ENCODE data around the gene OR52I2.

OR52I2 gene

DNA sequence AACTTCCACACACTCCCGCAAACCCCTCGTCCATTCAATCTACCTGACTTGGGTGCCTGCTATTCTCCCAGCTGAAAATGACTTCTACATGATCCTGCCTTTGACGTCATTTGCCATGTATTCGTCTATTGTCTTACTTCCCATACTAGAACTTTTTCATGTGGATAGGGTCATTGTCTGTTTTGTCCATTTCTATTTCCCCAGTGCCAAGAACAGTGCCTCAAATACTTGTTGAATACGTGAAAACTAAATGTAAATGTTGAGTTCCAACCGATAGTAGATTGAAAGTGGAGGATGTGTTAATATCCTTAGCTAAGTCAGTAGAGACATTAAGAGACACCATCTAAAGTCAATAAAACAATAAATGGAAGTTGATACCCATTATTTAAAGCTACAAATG lies 25.6 kb downstream of the OR52I2 start:
- TF ChIP-seq, protein P1, sequence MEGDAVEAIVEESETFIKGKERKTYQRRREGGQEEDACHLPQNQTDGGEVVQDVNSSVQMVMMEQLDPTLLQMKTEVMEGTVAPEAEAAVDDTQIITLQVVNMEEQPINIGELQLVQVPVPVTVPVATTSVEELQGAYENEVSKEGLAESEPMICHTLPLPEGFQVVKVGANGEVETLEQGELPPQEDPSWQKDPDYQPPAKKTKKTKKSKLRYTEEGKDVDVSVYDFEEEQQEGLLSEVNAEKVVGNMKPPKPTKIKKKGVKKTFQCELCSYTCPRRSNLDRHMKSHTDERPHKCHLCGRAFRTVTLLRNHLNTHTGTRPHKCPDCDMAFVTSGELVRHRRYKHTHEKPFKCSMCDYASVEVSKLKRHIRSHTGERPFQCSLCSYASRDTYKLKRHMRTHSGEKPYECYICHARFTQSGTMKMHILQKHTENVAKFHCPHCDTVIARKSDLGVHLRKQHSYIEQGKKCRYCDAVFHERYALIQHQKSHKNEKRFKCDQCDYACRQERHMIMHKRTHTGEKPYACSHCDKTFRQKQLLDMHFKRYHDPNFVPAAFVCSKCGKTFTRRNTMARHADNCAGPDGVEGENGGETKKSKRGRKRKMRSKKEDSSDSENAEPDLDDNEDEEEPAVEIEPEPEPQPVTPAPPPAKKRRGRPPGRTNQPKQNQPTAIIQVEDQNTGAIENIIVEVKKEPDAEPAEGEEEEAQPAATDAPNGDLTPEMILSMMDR (IDR thresholded peaks at IDR 0.05; ENCODE audit: insufficient read depth, low read depth, low read length, missing control alignments) = no peak
- H3K4me3 ChIP-seq (ENCODE audit: low read length) = peak overlapping the region; percentile 73
- peak; percentile 23 for DNase-seq (ENCODE audit: low read depth)

DNA sequence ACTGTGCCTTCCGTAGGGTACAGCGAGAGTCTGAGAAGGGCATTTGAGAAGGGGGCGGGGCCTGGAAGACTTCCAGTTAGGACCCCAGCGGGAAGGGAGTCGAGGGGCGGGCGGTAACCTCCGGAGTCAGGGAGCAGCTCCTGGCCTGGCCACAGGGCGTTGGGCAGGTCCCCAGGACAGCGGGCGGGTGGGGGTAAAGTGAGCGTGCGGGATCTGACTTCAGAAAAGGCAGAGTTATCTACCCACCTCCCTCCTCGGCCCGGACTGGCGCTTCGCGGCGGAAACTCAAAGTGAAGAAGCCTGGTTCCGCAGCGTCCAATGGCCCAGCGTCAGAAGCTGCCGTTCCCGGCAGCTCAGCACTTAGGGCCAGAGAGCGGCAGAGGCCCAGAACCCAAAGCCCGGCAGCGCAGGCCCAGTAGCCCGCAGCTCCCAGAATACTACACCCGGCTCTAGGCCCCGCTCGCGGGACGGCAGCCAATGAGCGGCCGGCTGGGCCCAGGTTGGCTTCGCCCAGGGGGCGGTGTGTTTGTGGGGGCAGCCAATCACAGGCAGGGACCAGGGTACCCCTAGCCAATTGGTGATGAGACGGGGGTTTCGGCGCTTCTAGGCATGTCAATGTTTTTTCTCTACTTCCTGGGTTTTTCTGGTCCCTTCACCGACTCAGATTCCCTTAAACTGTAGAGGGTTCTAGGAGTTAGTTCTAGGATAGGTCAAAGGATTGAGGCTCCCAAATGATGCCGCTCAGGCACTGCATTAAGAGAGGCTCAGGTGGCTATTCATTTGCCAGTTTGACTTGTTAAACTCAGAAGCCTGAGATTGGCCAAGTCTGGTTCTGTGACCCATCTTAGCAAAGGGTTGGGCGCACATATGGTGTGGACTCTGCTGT lies 26.5 kb downstream of the OR52I2 start, which contains the start of gene TRIM68:
Gene TRIM68, minus strand, starts transcription at position 451 of the 886 bp plus-strand sequence. CDS start 2,727 bp downstream, outside the sequence.
- peak; percentile 96 for DNase-seq (ENCODE audit: low read depth)
- TF ChIP-seq, protein P1 (IDR thresholded peaks at IDR 0.05; ENCODE audit: insufficient read depth, low read depth, low read length, missing control alignments) = no peak
- peak within 1 kb of the TSS; percentile 73 for H3K4me3 ChIP-seq (ENCODE audit: low read length)

DNA sequence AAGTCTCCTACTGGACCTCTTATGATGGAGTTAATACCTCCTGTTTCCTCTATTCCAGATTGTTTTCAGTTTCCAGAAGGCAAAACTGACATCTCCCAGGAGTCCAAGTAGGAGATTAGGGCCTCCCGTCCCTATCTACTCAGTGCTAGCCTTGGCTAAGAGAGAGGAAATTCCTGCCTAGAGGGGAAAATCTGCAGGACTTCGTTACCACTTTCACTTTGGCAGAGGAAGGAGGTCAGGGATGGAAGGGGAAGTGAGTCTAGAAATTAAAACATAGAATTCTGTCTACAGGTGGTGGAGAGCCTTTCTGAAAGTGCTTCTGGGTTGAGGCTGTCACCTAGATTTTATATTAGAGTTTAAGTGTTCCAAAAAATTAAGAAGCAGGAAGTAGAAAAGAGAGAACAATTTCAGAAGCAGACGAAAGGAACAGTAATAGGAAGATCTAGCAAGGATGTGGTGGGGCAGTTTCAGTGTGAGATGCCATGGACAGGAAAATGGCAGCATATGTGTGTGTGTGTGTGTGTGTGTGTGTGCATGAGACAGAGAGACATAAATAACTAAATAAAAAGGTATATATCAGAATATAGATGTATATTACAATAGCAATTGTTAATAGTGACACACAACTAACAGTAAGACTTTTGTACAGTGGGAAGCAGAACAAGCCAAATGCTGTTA lies 28.9 kb downstream of the OR52I2 start:
- H3K4me3 ChIP-seq (ENCODE audit: low read length) = no peak overlapping the region
- TF ChIP-seq, protein P1 (IDR thresholded peaks at IDR 0.05; ENCODE audit: insufficient read depth, low read depth, low read length, missing control alignments) = no peak
- no peak for DNase-seq (ENCODE audit: low read depth)

DNA sequence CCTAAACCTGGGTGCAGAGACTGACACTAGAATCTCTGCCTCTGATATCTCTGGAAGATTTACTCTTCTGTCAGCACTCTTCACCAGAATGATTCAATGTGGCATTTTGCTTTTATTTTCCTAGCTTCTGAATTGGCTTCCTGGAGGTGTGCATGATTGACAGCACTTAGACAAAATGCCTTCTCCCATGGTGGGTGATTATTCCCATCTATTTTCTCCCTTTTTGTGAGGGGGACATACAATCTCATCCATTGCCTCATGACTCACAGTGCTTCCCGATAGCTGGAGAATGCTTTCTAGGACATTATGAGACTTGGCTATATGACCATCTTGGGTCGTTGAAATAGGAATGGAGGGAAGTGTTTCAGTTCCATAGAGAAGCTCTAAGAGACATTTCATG lies 30.4 kb downstream of the OR52I2 start:
- TF ChIP-seq, protein P1 (IDR thresholded peaks at IDR 0.05; ENCODE audit: insufficient read depth, low read depth, low read length, missing control alignments) = no peak
- H3K4me3 ChIP-seq (ENCODE audit: low read length) = no peak overlapping the region
- no peak for DNase-seq (ENCODE audit: low read depth)

DNA sequence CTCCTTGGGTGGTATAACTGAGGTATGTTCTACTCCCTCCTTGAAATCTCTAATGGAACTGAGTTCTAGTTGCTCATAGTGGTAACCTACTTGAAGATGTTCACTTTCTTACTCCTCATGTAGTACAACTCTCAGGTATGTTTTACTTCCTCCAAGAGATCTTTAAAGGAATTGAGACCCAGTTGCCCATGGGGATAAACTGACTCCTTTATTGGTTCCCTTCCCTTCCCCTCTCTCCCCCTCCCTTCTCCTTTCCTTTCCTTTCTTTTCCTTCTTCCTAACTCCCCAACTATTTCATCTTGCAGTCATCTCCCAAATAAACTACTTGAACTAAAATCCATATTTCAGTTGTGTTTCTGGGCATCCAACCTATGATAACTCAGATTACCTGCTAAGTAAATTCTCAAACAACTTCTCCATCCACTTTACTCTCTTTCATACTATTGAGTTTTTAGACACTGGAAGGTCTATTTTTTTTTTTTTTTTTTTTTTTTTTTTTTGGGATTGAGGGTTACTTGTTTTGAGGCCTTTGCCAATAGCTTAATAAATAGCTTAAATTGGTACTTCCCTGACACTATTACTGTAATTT lies 34.4 kb downstream of the OR52I2 start:
- no peak overlapping the region for H3K4me3 ChIP-seq (ENCODE audit: low read length)
- TF ChIP-seq, protein P1 (IDR thresholded peaks at IDR 0.05; ENCODE audit: insufficient read depth, low read depth, low read length, missing control alignments) = no peak
- DNase-seq (ENCODE audit: low read depth) = no peak

DNA sequence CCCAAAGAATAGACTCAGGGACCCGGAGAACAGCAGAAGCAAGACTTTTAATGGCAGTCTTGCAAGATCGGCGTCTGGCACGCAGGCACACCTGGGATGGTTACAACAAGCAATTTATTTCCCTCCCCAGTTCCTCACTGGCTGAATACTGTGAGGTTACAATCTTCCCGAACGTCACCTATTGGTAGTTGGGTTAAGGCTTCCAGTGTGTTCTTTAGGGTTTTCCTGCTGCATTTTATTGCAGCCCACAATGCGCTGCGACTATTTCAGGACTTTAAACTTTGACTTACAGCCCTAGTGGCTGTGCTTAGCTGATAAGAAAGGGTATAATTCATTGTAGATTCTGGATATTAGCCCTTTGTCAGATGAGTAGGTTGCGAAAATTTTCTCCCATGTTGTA lies 38.0 kb downstream of the OR52I2 start:
- no peak for DNase-seq (ENCODE audit: low read depth)
- TF ChIP-seq, protein P1 (IDR thresholded peaks at IDR 0.05; ENCODE audit: insufficient read depth, low read depth, low read length, missing control alignments) = no peak
- no peak overlapping the region for H3K4me3 ChIP-seq (ENCODE audit: low read length)
